ENCODE results near the gene HMGXB4.
A peak's percentile ranks its signal among the peaks of the same experiment; 100 is the strongest.
"Not testable (repeated sequence)": the region's sequence is repeated elsewhere in the genome, so short reads cannot be mapped to it uniquely, and the experiment has no call there.

HMGXB4 gene

GRCh38 chr22:35226958-35227647 lies 30.2 kb upstream of the HMGXB4 start:
- no peak for DNase-seq (ENCODE audit: extremely low spot score)
- TF ChIP-seq CTCF (IDR thresholded peaks at IDR 0.05; ENCODE audit: control extremely low read depth, extremely low read depth, low read depth, missing control alignments): no peak
- CTCF ChIA-PET: no interaction called here
- POLR2A ChIA-PET: no interaction called here

- TF ChIP-seq CTCF (IDR thresholded peaks at IDR 0.05; ENCODE audit: control extremely low read depth, extremely low read depth, low read depth, missing control alignments): no peak
- ChIA-PET CTCF (interaction anchor here (1.0 to 2.7 kb wide), 5 partner anchors 10 to 815 kb away, joined by 3 to 28 read pairs (median 5); no protein-coding TSS in a partner anchor), POLR2A (interaction anchor here (0.5 kb wide), 1 partner anchor 99 kb away, joined by 4 read pairs; no protein-coding TSS in a partner anchor)
- no peak for DNase-seq (ENCODE audit: extremely low spot score)
Observed at GRCh38 chr22:35229865-35230264, 27.4 kb upstream of the HMGXB4 start.

GRCh38 chr22:35230417-35230816 lies 26.9 kb upstream of the HMGXB4 start:
- no peak for DNase-seq (ENCODE audit: extremely low spot score)
- no peak for TF ChIP-seq CTCF (IDR thresholded peaks at IDR 0.05; ENCODE audit: control extremely low read depth, extremely low read depth, low read depth, missing control alignments)
- POLR2A ChIA-PET: interaction anchor here (0.6 kb wide), 1 partner anchor 22 kb away, joined by 4 read pairs; no protein-coding TSS in a partner anchor
- CTCF ChIA-PET: interaction anchor here (1.0 to 3.6 kb wide), 18 partner anchors 10 to 815 kb away, joined by 3 to 61 read pairs (median 8); no protein-coding TSS in a partner anchor

GRCh38 chr22:35230839-35231584 lies 26.3 kb upstream of the HMGXB4 start:
- DNase-seq (ENCODE audit: extremely low spot score): no peak
- POLR2A ChIA-PET: interaction anchor here (0.6 to 0.7 kb wide), 2 partner anchors 22 to 101 kb away, joined by 3 to 4 read pairs; no protein-coding TSS in a partner anchor

GRCh38 chr22:35231585-35232084 lies 25.7 kb upstream of the HMGXB4 start:
- peak; percentile 97 for TF ChIP-seq CTCF (IDR thresholded peaks at IDR 0.05; ENCODE audit: control extremely low read depth, extremely low read depth, low read depth, missing control alignments)
- CTCF ChIA-PET: interaction anchor here (0.6 to 3.6 kb wide), 34 partner anchors 9 to 1961 kb away, joined by 3 to 61 read pairs (median 4); partner anchors contain the start of genes HMGXB4 and TOM1
- peak; percentile 73 for DNase-seq (ENCODE audit: extremely low spot score)
- POLR2A ChIA-PET: interaction anchor here (0.7 kb wide), 1 partner anchor 101 kb away, joined by 3 read pairs; no protein-coding TSS in a partner anchor

More at GRCh38 chr22:35230839-35231584, 26.3 kb upstream of the HMGXB4 start:
- CTCF ChIA-PET: interaction anchor here (0.6 to 3.6 kb wide), 33 partner anchors 10 to 1961 kb away, joined by 3 to 61 read pairs (median 4); partner anchors contain the start of gene TOM1
- TF ChIP-seq CTCF (IDR thresholded peaks at IDR 0.05; ENCODE audit: control extremely low read depth, extremely low read depth, low read depth, missing control alignments): no peak

GRCh38 chr22:35238749-35239148 lies 18.5 kb upstream of the HMGXB4 start:
- DNase-seq (ENCODE audit: extremely low spot score); POLR2A ChIA-PET: not testable (repeated sequence)
- CTCF ChIA-PET: interaction anchor here (3.3 kb wide), 1 partner anchor 8 kb away, joined by 28 read pairs; no protein-coding TSS in a partner anchor

GRCh38 chr22:35244507-35244906 lies 12.8 kb upstream of the HMGXB4 start:
- POLR2A ChIA-PET; DNase-seq (ENCODE audit: extremely low spot score): not testable (repeated sequence)
- CTCF ChIA-PET: interaction anchor here (1.8 to 2.1 kb wide), 2 partner anchors 13 kb away, joined by 9 to 14 read pairs; no protein-coding TSS in a partner anchor

Measured in GM10248 (cell line).